Amygdala (tissue), 56 donors: ENCODE results near the gene TECPR2.

ENCODE experiments used
- DNase-seq, 56 donors: peaks; one replicate each; lab custom pipeline; 2025; lab: John Stamatoyannopoulos, UW

Gene TECPR2

GRCh38 chr14:102371361-102371760 is 8.6 kb downstream of the TECPR2 start:
- no peak for DNase-seq

DNA sequence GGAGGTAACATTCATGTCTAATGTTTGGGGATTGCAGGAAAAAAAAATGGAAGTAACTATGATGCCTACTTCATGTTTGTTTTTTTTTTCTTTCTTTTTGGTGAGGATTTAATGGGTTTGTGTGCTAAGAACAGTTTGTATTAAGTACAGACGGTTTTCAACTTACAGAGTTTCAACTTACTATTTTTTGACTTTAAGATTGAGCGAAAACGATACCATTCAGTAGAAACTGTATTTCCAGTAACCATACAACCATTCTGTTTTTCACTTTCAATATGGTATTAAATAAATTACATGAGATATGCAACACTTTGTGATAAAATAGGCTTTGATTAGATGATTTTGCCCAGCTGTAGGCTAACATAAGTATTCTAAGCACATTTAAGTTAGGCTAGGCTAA is 10.4 kb downstream of the TECPR2 start:
- no peak for DNase-seq

DNA sequence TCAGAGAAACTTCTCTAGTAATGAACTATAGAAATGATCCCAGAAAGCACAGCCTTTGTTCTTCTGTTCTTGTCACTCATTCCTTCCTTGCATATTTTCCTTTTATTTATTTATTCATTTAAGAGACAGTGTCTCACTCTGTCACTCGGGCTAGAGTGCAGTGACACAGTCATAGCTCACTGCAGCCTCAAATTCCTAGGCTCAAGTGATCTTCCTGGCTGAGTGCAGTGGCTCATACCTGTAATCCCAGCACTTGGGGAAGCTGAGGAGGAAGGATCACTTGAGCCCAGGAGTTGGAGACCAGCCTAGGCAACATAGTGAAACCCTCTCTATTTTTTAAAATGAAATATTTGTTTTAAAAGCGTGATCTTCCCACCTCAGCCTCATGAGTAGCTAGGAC is 11.5 kb downstream of the TECPR2 start:
- no peak for DNase-seq

- DNase-seq, result no peak
Observed at GRCh38 chr14:102375119-102375518, 12.4 kb downstream of the TECPR2 start.

DNA sequence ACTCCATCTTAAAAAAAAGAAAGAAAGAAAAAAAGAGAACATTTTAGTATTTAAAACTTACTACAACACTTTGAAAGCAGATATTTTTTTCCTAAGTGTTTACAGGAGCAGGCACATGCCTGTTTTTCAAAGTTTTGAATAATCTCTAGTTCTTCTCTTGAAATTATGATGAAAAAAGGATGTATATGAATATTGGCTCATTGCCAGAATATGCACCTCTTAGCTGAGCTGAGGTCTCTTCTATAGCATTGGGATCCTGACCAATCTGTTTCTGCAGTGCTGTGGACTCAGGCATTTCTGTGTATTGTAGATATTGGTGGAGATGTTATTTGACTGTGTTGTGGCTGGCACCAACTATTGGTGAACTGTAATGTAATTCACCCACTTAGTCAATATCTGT is 15.0 kb downstream of the TECPR2 start:
- DNase-seq, result no peak

- no peak for DNase-seq
Observed at GRCh38 chr14:102378830-102379229, 16.1 kb downstream of the TECPR2 start.

- DNase-seq, result no peak
Observed at GRCh38 chr14:102387086-102387485, 24.3 kb downstream of the TECPR2 start.

DNA sequence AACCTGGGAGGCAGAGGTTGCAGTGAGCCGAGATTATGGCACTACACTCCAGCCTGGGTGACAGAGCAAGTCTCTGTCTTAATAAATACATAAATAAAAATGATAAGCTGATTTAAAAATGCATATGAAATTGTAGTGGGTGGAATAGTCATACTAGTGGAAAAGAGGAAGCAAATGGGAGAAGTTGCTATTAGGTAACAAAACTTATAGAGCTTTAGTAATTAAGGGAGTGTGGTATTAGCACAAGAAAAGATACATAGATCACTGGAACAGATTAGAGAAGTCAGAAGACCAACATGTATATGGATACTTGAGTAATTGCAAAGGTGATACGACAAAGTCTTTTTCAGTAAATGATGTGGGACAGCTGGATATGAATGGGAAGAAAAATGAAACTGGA is 26.5 kb downstream of the TECPR2 start:
- no peak for DNase-seq

GRCh38 chr14:102390064-102390855 is 27.5 kb downstream of the TECPR2 start:
- DNase-seq, result peak in 1 of 56 donors; percentile 20

DNA sequence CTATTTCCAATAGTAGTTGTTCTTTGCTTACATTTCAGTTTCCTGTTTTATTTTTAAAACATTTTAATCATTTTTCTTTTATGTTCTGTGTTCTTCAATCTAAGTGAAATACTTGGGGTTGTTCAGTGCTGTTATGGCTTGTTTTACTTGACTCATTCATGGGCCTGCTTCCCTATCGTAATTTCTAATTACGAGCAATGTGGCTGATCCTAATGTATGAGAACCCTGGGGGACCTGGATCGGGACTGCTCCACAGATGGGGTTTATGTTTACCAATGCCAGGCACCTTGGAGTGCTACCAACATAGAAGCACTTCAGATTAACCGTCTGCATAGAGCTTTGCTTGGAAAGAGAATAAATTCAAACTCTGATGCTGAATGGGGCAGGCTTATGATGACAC is 29.8 kb downstream of the TECPR2 start:
- DNase-seq, result no peak

- DNase-seq, result no peak
Observed at GRCh38 chr14:102394717-102395375, 32.1 kb downstream of the TECPR2 start.

GRCh38 chr14:102396521-102396920 is 33.8 kb downstream of the TECPR2 start:
- no peak for DNase-seq

GRCh38 chr14:102403028-102403427 is 40.3 kb downstream of the TECPR2 start:
- no peak for DNase-seq

GRCh38 chr14:102407258-102407657 is 44.5 kb downstream of the TECPR2 start:
- no peak for DNase-seq

- no peak for DNase-seq
Observed at GRCh38 chr14:102408724-102409123, 46.0 kb downstream of the TECPR2 start.

- DNase-seq, result peak in 51 of 56 donors; percentile 25 to 95 (median 79)
Observed at GRCh38 chr14:102415671-102416070, 52.9 kb downstream of the TECPR2 start.

- DNase-seq, result no peak
Observed at GRCh38 chr14:102417001-102417431, 54.3 kb downstream of the TECPR2 start.

GRCh38 chr14:102417646-102418045 is 54.9 kb downstream of the TECPR2 start:
- DNase-seq, result no peak

- peak in 1 of 56 donors; percentile 18 for DNase-seq
Observed at GRCh38 chr14:102418169-102418852, 55.6 kb downstream of the TECPR2 start.

DNA sequence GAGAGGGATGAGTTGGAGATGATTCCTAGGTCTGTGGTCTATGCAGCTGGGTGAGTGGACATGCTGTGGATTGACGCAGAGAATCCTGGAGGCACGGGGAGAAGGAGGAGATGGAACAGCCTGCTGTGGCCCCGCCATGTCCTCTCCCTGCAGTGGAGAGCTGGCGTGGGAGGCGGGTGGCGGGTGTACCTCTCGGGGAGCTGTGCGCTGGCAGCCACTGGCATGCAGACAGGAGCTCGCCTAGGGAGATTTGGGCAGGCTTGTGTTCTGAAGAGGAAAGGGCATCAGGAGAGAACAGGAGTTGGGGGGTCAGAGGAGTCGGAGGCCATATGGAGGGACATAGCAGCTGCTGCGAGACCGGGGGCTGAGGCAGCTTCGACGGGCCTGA is 56.1 kb downstream of the TECPR2 start:
- DNase-seq, result peak in 3 of 56 donors; percentile 17 to 39 (median 23)

DNA sequence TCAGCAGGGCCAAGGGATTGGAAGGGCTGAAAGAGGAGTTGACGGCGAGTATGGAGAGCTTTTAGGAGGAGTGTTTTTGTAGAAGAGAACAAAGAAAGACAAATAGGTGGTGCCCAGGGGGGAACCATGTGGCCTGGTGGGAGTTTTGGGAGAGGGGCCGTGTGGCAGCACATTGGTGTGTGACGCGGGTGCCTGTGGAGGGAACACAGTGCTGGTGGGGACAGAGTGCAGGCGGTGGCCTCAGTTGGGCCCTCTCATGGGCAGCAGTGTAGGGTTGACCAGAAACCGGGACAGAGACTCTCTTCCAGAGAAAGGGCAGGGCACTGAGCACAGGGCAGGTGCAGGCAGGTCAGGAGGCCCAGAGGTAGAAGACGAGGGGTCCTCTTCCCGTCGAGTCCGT is 56.5 kb downstream of the TECPR2 start:
- no peak for DNase-seq
